DOHH2 (cell line): ENCODE results near the gene SPATA18.

Experiments used
- CTCF ChIP-seq: fragments of 200-600 bp; sonication (generic); IDR thresholded peaks from one replicate; pipeline ENCODE4 v1.5.1; 2014; ENCODE audit warnings: antibody characterized with exemption, mild to moderate bottlenecking, low read depth, low read length; ENCODE audit not compliant: poor library complexity, severe bottlenecking
- EZH2phosphoT487 ChIP-seq: fragments of 200-600 bp; sonication (generic); IDR thresholded peaks from 2 replicates; pipeline ENCODE4 v1.6.1; 2017; ENCODE audit warnings: borderline replicate concordance, mild to moderate bottlenecking, antibody characterized with exemption, low read length, moderate library complexity, mixed read lengths

- TF ChIP-seq CTCF (no peak), EZH2phosphoT487 (no peak)
Measured at GRCh38 chr4:52049266-52049665, 1.8 kb upstream of the SPATA18 start.
